Natural killer cell (primary cell): ENCODE results near the gene NRXN2. TPM values are rescaled to one million over a fixed set of nuclear protein-coding genes. Genes with fewer than 3 reads are reported as not detected.

ENCODE experiments used
- ATAC-seq, 3 donors: fragments of 150-1000 bp in 2 of 3; fragments of 200-7000 bp in 1 of 3; cut with Tn5 transposase; 1 replicate in 1 of 3; 2 replicates in 2 of 3; pipeline ENCODE4 v1.10.0; 2021; ENCODE audit warnings: mild to moderate bottlenecking in 2 of 3, moderate library complexity in 2 of 3
- DNase-seq, 2 donors: peaks; one replicate each; pipeline versions ENCODE4 v3.0.0 to v3.0.0-alpha.2; 2013 to 2021; ENCODE audit warnings: mixed read lengths in 1 of 2
- H3K27ac ChIP-seq: one replicate; pipeline ENCODE4 v1.5.1; 2013; ENCODE audit warnings: mild to moderate bottlenecking, low read length
- H3K27me3 ChIP-seq: one replicate; pipeline ENCODE4 v1.6.1; 2013; ENCODE audit warnings: low read length; ENCODE audit not compliant: control insufficient read depth, insufficient read depth
- H3K36me3 ChIP-seq: one replicate; pipeline ENCODE4 v1.6.1; 2013; ENCODE audit warnings: low read length; ENCODE audit not compliant: control insufficient read depth, insufficient read depth
- H3K4me1 ChIP-seq: one replicate; pipeline ENCODE4 v1.6.1; 2013; ENCODE audit warnings: low read length; ENCODE audit not compliant: control insufficient read depth, insufficient read depth
- H3K4me3 ChIP-seq: one replicate; pipeline ENCODE4 v1.5.1; 2013; ENCODE audit warnings: low read length
- H3K9me3 ChIP-seq: one replicate; pipeline ENCODE4 v1.6.1; 2013; ENCODE audit warnings: low read length; ENCODE audit not compliant: control insufficient read depth, insufficient read depth
- H3K27ac Mint-ChIP-seq, 2 donors: one replicate each; pipeline ENCODE4 v1.8.0; 2022; ENCODE audit warnings: mild to moderate bottlenecking in 2 of 2, mixed read lengths in 2 of 2, moderate library complexity in 1 of 2
- H3K27me3 Mint-ChIP-seq, 2 donors: one replicate each; pipeline ENCODE4 v1.8.0; 2022; ENCODE audit warnings: low read depth in 2 of 2, mixed read lengths in 2 of 2
- H3K36me3 Mint-ChIP-seq: one replicate; pipeline ENCODE4 v1.8.0; 2022; ENCODE audit warnings: mixed read lengths
- H3K4me1 Mint-ChIP-seq, 2 donors: one replicate each; pipeline ENCODE4 v1.8.0; 2022; ENCODE audit warnings: mixed read lengths in 2 of 2
- H3K4me3 Mint-ChIP-seq: one replicate; pipeline ENCODE4 v1.8.0; 2022; ENCODE audit warnings: mild to moderate bottlenecking, moderate library complexity, mixed read lengths
- H3K9me3 Mint-ChIP-seq, 2 donors: one replicate each; pipeline ENCODE4 v1.8.0; 2022; ENCODE audit warnings: mixed read lengths in 2 of 2
- CTCF ChIP-seq: fragments of 200-600 bp; IDR thresholded peaks from one replicate; pipeline ENCODE4 v1.8.0; 2022; ENCODE audit warnings: antibody characterized with exemption
- WGBS: methylation state at CpG from one replicate; pipeline ENCODE4 v1.1.7; 2013; ENCODE audit warnings: missing lambda C conversion rate; ENCODE audit not compliant: insufficient coverage; 5-methylcytosine and 5-hydroxymethylcytosine counted together
- intact Hi-C: fragments of 100-400 bp; cut with micrococcal nuclease; formaldehyde crosslinking; loops from one replicate; pipeline ENCODE4 v1.14.2; 2022
- total RNA-seq, 4 donors: library from RNA; stranded (reverse); fragments of 120-200 nt in 1 of 4; gene quantifications; one replicate each; pipeline versions ENCODE4 v1.2.3 to v1.2.4, GENCODE V29; 2013 to 2022

The NRXN2 gene
- total RNA-seq, 3 donors from 2014 or later (not counting 1 experiment from before 2014, with no cell fraction given) = 2.9 to 9.6 (median 7.7) TPM

GRCh38 chr11:64760759-64761420 is 37.9 kb upstream of the NRXN2 start:
- intact Hi-C loops = no loop called here
- peaks cover 20% of the 10 kb centered on the region for H3K36me3 ChIP-seq
- no peak for ATAC-seq
- no peaks in the 10 kb centered on the region for H3K9me3 Mint-ChIP-seq
- peak overlapping the region; percentile 44 for H3K27ac ChIP-seq
- 54% methylated on average over 7 of the region's 7 CpGs for WGBS
- peaks cover 12% of the 10 kb centered on the region for H3K36me3 Mint-ChIP-seq
- H3K27me3 ChIP-seq = no peaks in the 10 kb centered on the region
- H3K4me1 ChIP-seq = peaks cover 85% of the 10 kb centered on the region
- no peak for TF ChIP-seq CTCF
- H3K9me3 ChIP-seq = no peaks in the 10 kb centered on the region
- H3K4me1 Mint-ChIP-seq = peaks cover 61 to 72% of the 10 kb centered on the region in 2 donors
- peak overlapping the region; percentile 79 for H3K4me3 Mint-ChIP-seq
- no peak for DNase-seq
- no peak overlapping the region for H3K4me3 ChIP-seq
- H3K27ac Mint-ChIP-seq = peak overlapping the region; percentile 95 to 96
- no peaks in the 10 kb centered on the region for H3K27me3 Mint-ChIP-seq

GRCh38 chr11:64759722-64760719 is 37.0 kb upstream of the NRXN2 start, which contains the start of gene PYGM:
Gene PYGM, minus strand, starts transcription at chr11:64759974. Its CDS starts 76 bp downstream, at chr11:64759898.
- no peak for DNase-seq
- Mint-ChIP-seq H3K27me3 (no peaks in the 10 kb centered on the region), H3K4me1 (peaks cover 56 to 63% of the 10 kb centered on the region in 2 donors), H3K36me3 (peaks cover 9% of the 10 kb centered on the region), H3K27ac (peak within 1 kb of the TSS; percentile 95 to 96), H3K4me3 (peak within 1 kb of the TSS; percentile 79), H3K9me3 (no peaks in the 10 kb centered on the region)
- peaks cover 11% of the 10 kb centered on the region for H3K36me3 ChIP-seq
- H3K9me3 ChIP-seq = no peaks in the 10 kb centered on the region
- ATAC-seq = no peak
- WGBS = 82% methylated on average over 24 of the region's 24 CpGs
- H3K4me1 ChIP-seq = peaks cover 77% of the 10 kb centered on the region
- intact Hi-C loops = no loop called here
- no peak for TF ChIP-seq CTCF
- H3K27me3 ChIP-seq = no peaks in the 10 kb centered on the region
- H3K4me3 ChIP-seq = no peak within 1 kb of the TSS
- peak within 1 kb of the TSS; percentile 44 for H3K27ac ChIP-seq

GRCh38 chr11:64759131-64759721 is 36.2 kb upstream of the NRXN2 start:
- H3K9me3 Mint-ChIP-seq = no peaks in the 10 kb centered on the region
- H3K36me3 Mint-ChIP-seq = peaks cover under 1% of the 10 kb centered on the region
- Histone ChIP-seq H3K9me3 (no peaks in the 10 kb centered on the region), H3K27ac (peak overlapping the region; percentile 40), H3K36me3 (peaks cover 8% of the 10 kb centered on the region), H3K4me3 (no peak overlapping the region), H3K4me1 (peaks cover 69% of the 10 kb centered on the region), H3K27me3 (no peaks in the 10 kb centered on the region)
- intact Hi-C loops = no loop called here
- WGBS = 87% methylated on average over 21 of the region's 21 CpGs
- no peak for TF ChIP-seq CTCF
- ATAC-seq = no peak
- H3K4me3 Mint-ChIP-seq = no peak overlapping the region
- H3K27me3 Mint-ChIP-seq = no peaks in the 10 kb centered on the region
- H3K4me1 Mint-ChIP-seq = peaks cover 48 to 56% of the 10 kb centered on the region in 2 donors
- peak overlapping the region; percentile 95 to 96 for H3K27ac Mint-ChIP-seq
- DNase-seq = no peak
